Peyer's patch (tissue), 4 donors: ENCODE data around the gene MYL7. TPM values are rescaled to one million over a fixed set of nuclear protein-coding genes. Genes with fewer than 3 reads are reported as not detected.
A peak's percentile ranks its signal among the peaks of the same experiment; 100 is the strongest.

Experiments used
- DNase-seq, 3 donors: peaks; one replicate each; pipeline ENCODE4 v3.0.0-alpha.2; 2017 to 2019
- H3K27ac ChIP-seq, 4 donors: fragments of 200-600 bp; sonication (generic); one replicate each; pipeline ENCODE4 v1.5.1; 2016 to 2019
- H3K27me3 ChIP-seq, 2 donors: fragments of 200-600 bp; sonication (generic); one replicate each; pipeline ENCODE4 v1.5.1; 2019
- H3K36me3 ChIP-seq, 3 donors: fragments of 200-600 bp; sonication (generic); one replicate each; pipeline ENCODE4 v1.5.1; 2016 to 2019
- H3K4me1 ChIP-seq, 4 donors: fragments of 200-600 bp; sonication (generic); one replicate each; pipeline ENCODE4 v1.5.1; 2016 to 2019
- H3K4me3 ChIP-seq, 4 donors: fragments of 200-600 bp; sonication (generic); 1 replicate in 3 of 4; 2 replicates in 1 of 4; pipeline ENCODE4 v1.5.1; 2016 to 2019; ENCODE audit warnings: mild to moderate bottlenecking in 1 of 4
- H3K9me3 ChIP-seq, 4 donors: fragments of 200-600 bp; sonication (generic); one replicate each; pipeline ENCODE4 v1.5.1; 2016 to 2019; ENCODE audit warnings: mild to moderate bottlenecking in 1 of 4
- POLR2A ChIP-seq, 2 donors: fragments of 450-650 bp; IDR thresholded peaks; one replicate each; pipeline ENCODE4 v1.5.1; 2017; ENCODE audit warnings: antibody characterized with exemption in 2 of 2, mild to moderate bottlenecking in 2 of 2, moderate library complexity in 2 of 2
- total RNA-seq, 4 donors: library from RNA; depleted of rRNA; stranded (reverse); fragments of >200 nt; gene quantifications; one replicate each; pipeline ENCODE4 v1.1.0, GENCODE V29; 2016
- TF ChIP-seq, protein P1 (sequence below), 6 experiments: fragments of 450-650 bp in 4 of 6; fragments of 200-600 bp in 2 of 6; sonication (generic) in 1 of 6; IDR thresholded peaks; one replicate each; pipeline ENCODE4 v1.5.1; 2017 to 2019; ENCODE audit warnings: antibody characterized with exemption in 6 of 6, mild to moderate bottlenecking in 3 of 6, moderate library complexity in 1 of 6

The MYL7 gene, protein sequence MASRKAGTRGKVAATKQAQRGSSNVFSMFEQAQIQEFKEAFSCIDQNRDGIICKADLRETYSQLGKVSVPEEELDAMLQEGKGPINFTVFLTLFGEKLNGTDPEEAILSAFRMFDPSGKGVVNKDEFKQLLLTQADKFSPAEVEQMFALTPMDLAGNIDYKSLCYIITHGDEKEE
- not detected for total RNA-seq

DNA sequence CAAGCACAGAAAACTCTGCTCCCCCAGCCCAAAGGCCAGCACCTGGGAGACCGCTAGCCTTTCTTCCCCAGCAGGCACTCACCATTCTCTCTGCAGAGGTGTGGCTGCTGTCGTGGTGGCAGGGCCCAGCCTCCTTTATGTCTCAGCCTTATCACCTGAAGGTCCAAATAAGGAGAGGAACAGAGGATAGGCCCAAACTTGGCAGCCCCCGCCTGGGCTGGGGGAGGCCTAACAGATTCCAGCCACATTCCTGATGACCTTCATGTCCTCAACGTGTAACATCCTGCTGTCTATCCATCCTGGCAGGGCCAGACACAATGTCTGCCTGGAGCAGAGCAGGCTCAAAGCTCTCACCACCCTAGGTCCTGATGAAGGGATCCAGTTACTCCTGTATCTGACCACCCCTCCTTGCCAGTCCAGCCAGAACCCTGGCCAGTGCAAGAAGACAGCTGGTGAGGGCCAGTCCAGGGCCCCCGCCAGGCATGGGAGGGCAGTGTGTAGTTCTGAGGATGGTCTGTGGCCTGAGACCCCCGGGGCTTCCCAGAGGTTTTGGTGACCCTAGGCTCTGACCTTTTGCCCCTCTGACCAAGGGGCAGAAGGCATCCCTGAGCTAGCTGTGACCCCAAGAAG lies at the start of gene MYL7:
Gene MYL7, minus strand, starts transcription at position 112 of the 630 bp plus-strand sequence. Its CDS starts 27 bp downstream, at position 85.
- H3K36me3 ChIP-seq, result no peaks in the 10 kb centered on the region
- peak in 1 of 3 donors; percentile 20 for DNase-seq
- H3K4me3 ChIP-seq, result no peak within 1 kb of the TSS
- no peaks in the 10 kb centered on the region for H3K9me3 ChIP-seq
- peaks cover 0 to 10% (median 5%) of the 10 kb centered on the region in 4 donors for H3K4me1 ChIP-seq
- no peaks in the 10 kb centered on the region for H3K27me3 ChIP-seq
- TF ChIP-seq, protein P1, sequence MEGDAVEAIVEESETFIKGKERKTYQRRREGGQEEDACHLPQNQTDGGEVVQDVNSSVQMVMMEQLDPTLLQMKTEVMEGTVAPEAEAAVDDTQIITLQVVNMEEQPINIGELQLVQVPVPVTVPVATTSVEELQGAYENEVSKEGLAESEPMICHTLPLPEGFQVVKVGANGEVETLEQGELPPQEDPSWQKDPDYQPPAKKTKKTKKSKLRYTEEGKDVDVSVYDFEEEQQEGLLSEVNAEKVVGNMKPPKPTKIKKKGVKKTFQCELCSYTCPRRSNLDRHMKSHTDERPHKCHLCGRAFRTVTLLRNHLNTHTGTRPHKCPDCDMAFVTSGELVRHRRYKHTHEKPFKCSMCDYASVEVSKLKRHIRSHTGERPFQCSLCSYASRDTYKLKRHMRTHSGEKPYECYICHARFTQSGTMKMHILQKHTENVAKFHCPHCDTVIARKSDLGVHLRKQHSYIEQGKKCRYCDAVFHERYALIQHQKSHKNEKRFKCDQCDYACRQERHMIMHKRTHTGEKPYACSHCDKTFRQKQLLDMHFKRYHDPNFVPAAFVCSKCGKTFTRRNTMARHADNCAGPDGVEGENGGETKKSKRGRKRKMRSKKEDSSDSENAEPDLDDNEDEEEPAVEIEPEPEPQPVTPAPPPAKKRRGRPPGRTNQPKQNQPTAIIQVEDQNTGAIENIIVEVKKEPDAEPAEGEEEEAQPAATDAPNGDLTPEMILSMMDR (IDR thresholded peaks at IDR 0.05), result no peak
- no peak for TF ChIP-seq POLR2A (IDR thresholded peaks at IDR 0.05)
- no peak within 1 kb of the TSS for H3K27ac ChIP-seq

DNA sequence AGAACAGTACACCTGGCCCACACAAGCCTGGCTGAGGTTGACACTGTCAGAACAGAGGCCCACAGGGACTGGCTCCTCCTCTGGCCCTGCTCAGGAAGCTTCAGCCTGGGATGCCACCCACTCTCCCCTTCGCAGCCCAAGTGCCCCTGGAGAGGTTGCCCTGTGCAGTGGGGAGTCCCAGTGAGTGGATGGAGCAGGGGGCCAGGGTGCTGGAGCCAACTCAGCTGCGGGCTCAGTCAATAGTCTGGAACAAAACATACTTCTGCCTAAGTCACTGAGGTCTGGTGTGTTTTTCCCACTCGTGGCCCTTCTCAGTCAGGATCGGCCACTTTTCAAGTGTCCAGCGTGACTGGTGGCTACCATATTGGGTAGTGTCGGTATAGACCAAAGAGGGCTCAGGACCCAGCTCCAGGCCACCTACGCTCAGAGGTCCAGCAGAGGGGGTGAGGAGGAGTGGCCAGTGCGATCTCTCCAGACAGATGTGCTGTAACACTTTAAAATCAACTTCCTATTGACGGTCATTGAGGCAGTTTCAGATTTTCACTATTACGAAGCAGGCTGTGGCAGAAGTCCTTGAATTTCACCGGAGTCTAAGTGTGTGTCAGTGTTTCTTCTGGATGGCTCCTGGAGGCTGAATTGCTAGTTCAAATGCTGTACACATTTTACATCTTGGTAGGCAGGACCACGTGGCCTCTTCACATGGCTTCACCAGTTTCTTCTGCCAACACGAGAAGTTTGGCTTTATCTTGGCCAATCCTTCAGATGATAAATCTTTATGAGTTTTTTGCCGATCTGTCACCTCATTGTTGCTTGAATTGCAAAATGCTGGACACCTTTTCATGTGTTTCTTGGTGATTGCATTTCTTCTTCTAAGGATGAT lies 49.1 kb upstream of the MYL7 start:
- no peaks in the 10 kb centered on the region for H3K27me3 ChIP-seq
- no peaks in the 10 kb centered on the region for H3K9me3 ChIP-seq
- no peak for DNase-seq
- TF ChIP-seq, protein P1 (IDR thresholded peaks at IDR 0.05), result no peak
- no peaks in the 10 kb centered on the region for H3K36me3 ChIP-seq
- no peak overlapping the region for H3K4me3 ChIP-seq
- H3K4me1 ChIP-seq, result no peaks in the 10 kb centered on the region
- no peak overlapping the region for H3K27ac ChIP-seq

DNA sequence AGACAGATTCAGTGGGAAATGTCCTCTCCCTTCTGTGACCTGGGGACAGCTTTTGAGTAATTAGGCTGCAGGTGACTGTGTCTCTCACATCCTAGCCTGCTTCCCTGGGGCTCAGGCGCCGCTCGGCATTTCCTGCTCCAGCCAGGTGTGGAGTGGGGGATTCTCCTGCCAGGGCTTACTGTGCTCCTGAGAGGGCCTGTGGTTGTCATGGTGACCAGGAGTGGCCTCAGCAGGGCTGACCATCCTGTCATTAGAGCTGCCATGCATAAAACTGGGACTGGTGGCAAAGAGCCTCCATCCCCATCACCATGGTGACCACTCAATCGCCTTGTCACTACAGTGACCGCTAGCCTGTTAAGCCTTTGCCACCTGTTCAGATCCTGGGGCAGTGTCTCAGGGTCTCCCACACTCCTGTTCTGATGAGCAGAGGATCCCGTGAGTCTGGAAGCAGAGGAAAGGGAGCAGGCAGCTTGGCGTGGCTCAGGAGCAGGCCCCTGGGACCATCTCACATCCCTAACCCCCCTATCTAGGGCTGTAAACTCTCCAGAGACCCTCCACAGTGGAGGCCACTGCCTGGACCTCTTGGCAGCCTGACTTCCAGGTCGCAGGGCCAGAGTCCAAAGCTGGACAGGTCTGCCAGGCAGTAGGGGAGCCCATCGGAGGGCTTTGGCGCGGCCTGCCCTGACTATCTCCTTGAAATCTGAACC lies 48.3 kb upstream of the MYL7 start, which contains the start of gene GCK:
Gene GCK, minus strand, starts transcription at position 154 of the 707 bp plus-strand sequence. CDS start 486 bp downstream, outside the sequence.
- no peaks in the 10 kb centered on the region for H3K36me3 ChIP-seq
- H3K27me3 ChIP-seq, result no peaks in the 10 kb centered on the region
- no peaks in the 10 kb centered on the region for H3K9me3 ChIP-seq
- no peak within 1 kb of the TSS for H3K27ac ChIP-seq
- TF ChIP-seq POLR2A (IDR thresholded peaks at IDR 0.05), result no peak
- TF ChIP-seq, protein P1 (IDR thresholded peaks at IDR 0.05), result no peak
- H3K4me3 ChIP-seq, result no peak within 1 kb of the TSS
- DNase-seq, result no peak
- H3K4me1 ChIP-seq, result no peaks in the 10 kb centered on the region

DNA sequence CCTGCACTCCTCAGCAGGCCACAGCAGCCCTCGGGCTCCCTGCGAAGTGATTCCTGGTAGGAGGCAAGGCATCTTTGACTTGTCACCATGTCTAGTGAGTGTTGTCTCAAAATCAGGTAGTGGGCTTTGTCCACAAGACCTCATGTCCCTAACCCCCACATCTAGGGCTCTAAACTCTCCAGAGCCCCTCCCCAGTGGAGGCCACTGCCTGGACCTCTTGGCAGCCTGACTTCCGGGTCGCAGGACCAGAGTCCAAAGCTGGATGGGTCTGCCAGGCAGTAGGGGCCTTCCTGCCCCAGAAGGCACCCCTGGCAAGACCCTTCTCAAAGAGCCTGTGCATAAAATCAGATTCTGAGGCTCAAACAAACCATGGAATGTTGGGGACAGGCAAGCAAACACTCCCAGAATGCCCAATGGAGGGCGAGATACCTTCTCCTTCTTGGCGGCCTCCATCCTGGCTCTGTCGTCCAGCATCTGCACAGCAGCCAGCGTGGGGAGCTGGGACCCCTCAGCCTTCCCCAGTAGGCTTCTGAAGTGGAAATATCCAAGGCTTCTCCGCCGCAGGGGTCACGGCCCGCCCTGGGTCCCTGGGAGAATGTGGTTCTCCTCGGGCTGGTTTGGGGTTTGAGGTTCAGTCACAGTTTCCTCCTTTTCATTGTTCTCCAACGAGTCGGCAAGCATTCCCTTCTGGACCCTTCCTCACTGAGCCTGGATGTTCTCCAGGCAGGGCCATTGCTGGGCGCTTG lies 47.5 kb upstream of the MYL7 start:
- Histone ChIP-seq H3K36me3 (no peaks in the 10 kb centered on the region), H3K27me3 (no peaks in the 10 kb centered on the region), H3K4me1 (no peaks in the 10 kb centered on the region), H3K27ac (no peak overlapping the region), H3K9me3 (no peaks in the 10 kb centered on the region), H3K4me3 (no peak overlapping the region)
- DNase-seq, result no peak
- TF ChIP-seq, protein P1 (IDR thresholded peaks at IDR 0.05), result no peak
- no peak for TF ChIP-seq POLR2A (IDR thresholded peaks at IDR 0.05)
